ENCODE data around the gene ABHD4. TPM values are rescaled to one million over a fixed set of nuclear protein-coding genes. Genes with fewer than 3 reads are reported as not detected.

Gene ABHD4
- total and polyA plus RNA-seq, 2 of the 4 experiments (the other 2 are of a cell fraction): 5.0 to 22.0 TPM

GRCh38 chr14:22651586-22651985 lies 53.5 kb downstream of the ABHD4 start:
- H2BK5ac ChIP-seq (ENCODE audit: low read depth, low read length, poor library complexity, severe bottlenecking): no peak overlapping the region
- POLR2A ChIA-PET (ENCODE audit: unreplicated experiment): no interaction called here
- H4K8ac ChIP-seq (ENCODE audit: low read depth in 2 of 2, low read length in 2 of 2): no peak overlapping the region
- H4K91ac ChIP-seq (ENCODE audit: insufficient read depth, low read depth, low read length): no peak overlapping the region
- no peak overlapping the region for H2AFZ ChIP-seq (replicated peaks; ENCODE audit: low read length, poor library complexity)
- intact Hi-C loops (cut with micrococcal nuclease) (loop anchor here (5.0 kb wide), 1 partner anchor 264 kb away; no protein-coding TSS in a partner anchor), in situ Hi-C loops (cut with MboI; ENCODE audit: low sequenced_read_pairs) (loop anchor here (5.0 to 10.0 kb wide), 2 partner anchors 74 to 257 kb away; no protein-coding TSS in a partner anchor), dilution Hi-C loops (cut with HindIII; ENCODE audit: low sequenced_read_pairs, unreplicated experiment) (no loop called here)
- H3K18ac ChIP-seq (ENCODE audit: low read depth, low read length): no peak overlapping the region
- no peak overlapping the region for H3K23ac ChIP-seq (ENCODE audit: low read depth, low read length)
- no peak overlapping the region for H2AK5ac ChIP-seq (ENCODE audit: low read depth, low read length)
- no peaks in the 10 kb centered on the region for H3K36me3 ChIP-seq (ENCODE audit: control insufficient read depth, insufficient read depth, low read length)
- DNase-seq: no peak
- H3K27ac ChIP-seq (ENCODE audit: insufficient read depth, low read length): no peak overlapping the region
- no peaks in the 10 kb centered on the region for H3K79me1 ChIP-seq (ENCODE audit: low read depth in 1 of 2, low read length in 2 of 2)
- H3K9ac ChIP-seq (ENCODE audit: low read depth, low read length): no peak overlapping the region
- H3K4ac ChIP-seq (ENCODE audit: low read depth, low read length): no peak overlapping the region
- H2AK9ac ChIP-seq (replicated peaks; ENCODE audit: low read depth, low read length, poor library complexity): no peak overlapping the region
- H3K9me3 ChIP-seq (ENCODE audit: control insufficient read depth, insufficient read depth, low read length): no peaks in the 10 kb centered on the region
- 0 out of 2 replicates have a peak, but pooled peaks cover 1% of the 10 kb centered on the region for H3K27me3 ChIP-seq (ENCODE audit: control insufficient read depth, insufficient read depth, low read length)
- no peak overlapping the region for H4K5ac ChIP-seq (ENCODE audit: low read depth, low read length)
- no peaks in the 10 kb centered on the region for H4K20me1 ChIP-seq (ENCODE audit: insufficient read depth, low read length)
- BruUV-seq (replicated peaks): no TSS peak
- H2BK120ac ChIP-seq (ENCODE audit: low read depth, low read length): no peak overlapping the region
- no peak for ATAC-seq (ENCODE audit: low read depth)
- no peak overlapping the region for H3K4me3 ChIP-seq (ENCODE audit: insufficient read depth, low read depth, low read length)
- H3K14ac ChIP-seq (replicated peaks; ENCODE audit: low read depth, low read length): no peak overlapping the region
- H3K9me1 ChIP-seq (ENCODE audit: insufficient read depth, low read length): no peaks in the 10 kb centered on the region
- no peak overlapping the region for H3K56ac ChIP-seq (ENCODE audit: extremely low read depth, insufficient read depth, low read length)
- H2BK15ac ChIP-seq (ENCODE audit: low read depth, low read length): no peak overlapping the region
- H3K4me2 ChIP-seq (ENCODE audit: low read depth, low read length): no peak overlapping the region
- CTCF ChIA-PET: interaction anchor here (1.5 kb wide), 1 partner anchor 81 kb away, joined by 5 read pairs; no protein-coding TSS in a partner anchor
- no peaks in the 10 kb centered on the region for H3K4me1 ChIP-seq (ENCODE audit: control insufficient read depth, insufficient read depth, low read length)
- H2BK20ac ChIP-seq (ENCODE audit: low read depth, low read length): no peak overlapping the region
- WGBS, 2 experiments (ENCODE audit: extremely low coverage in 2 of 2, insufficient read length in 1 of 2): no CpG with 5 or more reads among the region's 2 CpGs
- TF ChIP-seq MAZ (IDR thresholded peaks at IDR 0.05; ENCODE audit: borderline replicate concordance, low read depth, low read length): no peak
- TF ChIP-seq CHD1 (IDR thresholded peaks at IDR 0.05; ENCODE audit: low read depth, low read length): no peak
- TF ChIP-seq CEBPB (IDR thresholded peaks at IDR 0.05; ENCODE audit: low read depth, low read length): no peak
- TF ChIP-seq USF2 (IDR thresholded peaks at IDR 0.05; ENCODE audit: low read depth, low read length): no peak
- no peak for TF ChIP-seq RFX5 (IDR thresholded peaks at IDR 0.05; ENCODE audit: low read depth, low read length)
